OCI-LY3 (cell line): Measurements from ENCODE around the gene PRDM4.

Experiments
- H2AFZ ChIP-seq: fragments of 200-600, 300-600 bp; shearing (Covaris generic); 2 replicates; pipeline ENCODE4 v1.6.0; 2014; ENCODE audit warnings: antibody characterized with exemption, low read depth, low read length
- H3K27ac ChIP-seq: fragments of 200-600, 300-600 bp; sonication (generic); 2 replicates; pipeline ENCODE4 v1.5.1; 2014; ENCODE audit warnings: mild to moderate bottlenecking, low read length, moderate library complexity, mixed read lengths
- H3K27me3 ChIP-seq: fragments of 200-600, 300-600 bp; sonication (generic); 2 replicates; pipeline ENCODE4 v1.6.1; 2014; ENCODE audit warnings: low read depth, low read length, mixed read lengths
- H3K36me3 ChIP-seq: fragments of 200-600, 300-600 bp; sonication (generic); replicated peaks from 2 replicates; pipeline ENCODE3; 2014; ENCODE audit warnings: low read depth, low read length, mixed read lengths
- H3K4me1 ChIP-seq: fragments of 300-600, 200-600 bp; sonication (generic); 2 replicates; pipeline ENCODE4 v1.6.1; 2014; ENCODE audit warnings: low read length, mixed read lengths
- H3K4me2 ChIP-seq: fragments of 200-600, 300-600 bp; sonication (generic); 2 replicates; pipeline ENCODE4 v1.6.1; 2014; ENCODE audit warnings: low read length, mixed read lengths
- H3K4me3 ChIP-seq: fragments of 300-600, 200-600 bp; sonication (generic); 2 replicates; pipeline ENCODE4 v1.5.1; 2014; ENCODE audit warnings: antibody characterized with exemption, mild to moderate bottlenecking, low read length, moderate library complexity
- H3K79me2 ChIP-seq: fragments of 300-600, 200-600 bp; shearing (Covaris generic); 2 replicates; pipeline ENCODE4 v1.6.1; 2014; ENCODE audit warnings: mild to moderate bottlenecking, low read length, mixed read lengths
- H3K9ac ChIP-seq: fragments of 300-600, 200-600 bp; shearing (Covaris generic); 2 replicates; pipeline ENCODE4 v1.6.0; 2014; ENCODE audit warnings: mild to moderate bottlenecking, low read length, moderate library complexity
- H3K9me3 ChIP-seq: fragments of 200-600, 300-600 bp; shearing (Covaris generic); 2 replicates; pipeline ENCODE4 v1.6.1; 2014; ENCODE audit warnings: low read length, mixed read lengths; ENCODE audit not compliant: insufficient read depth
- H4K20me1 ChIP-seq: fragments of 200-600, 300-600 bp; sonication (generic); 2 replicates; pipeline ENCODE4 v1.6.1; 2016; ENCODE audit warnings: low read length, mixed read lengths; ENCODE audit not compliant: insufficient read depth
- CTCF ChIP-seq: fragments of 200-600, 300-600 bp; sonication (generic); IDR thresholded peaks from 2 replicates; pipeline ENCODE4 v1.5.1; 2014; ENCODE audit warnings: antibody characterized with exemption, low read length, low read depth
- EZH2phosphoT487 ChIP-seq: fragments of 200-600 bp; shearing (Covaris generic); IDR thresholded peaks from 2 replicates; pipeline ENCODE4 v1.6.1; 2018; ENCODE audit warnings: antibody characterized with exemption, mixed run types, low read depth

Gene PRDM4, protein sequence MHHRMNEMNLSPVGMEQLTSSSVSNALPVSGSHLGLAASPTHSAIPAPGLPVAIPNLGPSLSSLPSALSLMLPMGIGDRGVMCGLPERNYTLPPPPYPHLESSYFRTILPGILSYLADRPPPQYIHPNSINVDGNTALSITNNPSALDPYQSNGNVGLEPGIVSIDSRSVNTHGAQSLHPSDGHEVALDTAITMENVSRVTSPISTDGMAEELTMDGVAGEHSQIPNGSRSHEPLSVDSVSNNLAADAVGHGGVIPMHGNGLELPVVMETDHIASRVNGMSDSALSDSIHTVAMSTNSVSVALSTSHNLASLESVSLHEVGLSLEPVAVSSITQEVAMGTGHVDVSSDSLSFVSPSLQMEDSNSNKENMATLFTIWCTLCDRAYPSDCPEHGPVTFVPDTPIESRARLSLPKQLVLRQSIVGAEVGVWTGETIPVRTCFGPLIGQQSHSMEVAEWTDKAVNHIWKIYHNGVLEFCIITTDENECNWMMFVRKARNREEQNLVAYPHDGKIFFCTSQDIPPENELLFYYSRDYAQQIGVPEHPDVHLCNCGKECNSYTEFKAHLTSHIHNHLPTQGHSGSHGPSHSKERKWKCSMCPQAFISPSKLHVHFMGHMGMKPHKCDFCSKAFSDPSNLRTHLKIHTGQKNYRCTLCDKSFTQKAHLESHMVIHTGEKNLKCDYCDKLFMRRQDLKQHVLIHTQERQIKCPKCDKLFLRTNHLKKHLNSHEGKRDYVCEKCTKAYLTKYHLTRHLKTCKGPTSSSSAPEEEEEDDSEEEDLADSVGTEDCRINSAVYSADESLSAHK

GRCh38 chr12:107760809-107761501, at the start of gene PRDM4:
Gene PRDM4, minus strand, starts transcription at chr12:107761137. Its CDS starts 622 bp downstream, at chr12:107760515.
- H3K4me2 ChIP-seq = peak within 1 kb of the TSS; percentile 98
- peak; percentile 66 for TF ChIP-seq CTCF
- TF ChIP-seq EZH2phosphoT487 = no peak
- H3K36me3 ChIP-seq = peaks cover 6% of the 10 kb centered on the region
- no peaks in the 10 kb centered on the region for H3K9me3 ChIP-seq
- H3K79me2 ChIP-seq = peaks cover 29% of the 10 kb centered on the region
- no peak within 1 kb of the TSS for H3K27ac ChIP-seq
- H2AFZ ChIP-seq = peak within 1 kb of the TSS; percentile 100
- H3K27me3 ChIP-seq = peaks cover 6% of the 10 kb centered on the region
- H4K20me1 ChIP-seq = peaks cover 3% of the 10 kb centered on the region; the same call in 1 of the 2 replicates
- peaks cover 22% of the 10 kb centered on the region for H3K4me1 ChIP-seq
- peak within 1 kb of the TSS; percentile 96 for H3K4me3 ChIP-seq
- peak within 1 kb of the TSS; percentile 83 for H3K9ac ChIP-seq

- Histone ChIP-seq H3K27me3 (0 out of 2 replicates have a peak, but pooled peaks cover 10% of the 10 kb centered on the region), H3K9ac (no peak overlapping the region), H2AFZ (no peak overlapping the region), H3K79me2 (no peaks in the 10 kb centered on the region), H4K20me1 (no peaks in the 10 kb centered on the region), H3K4me3 (no peak overlapping the region), H3K27ac (no peak overlapping the region), H3K36me3 (no peaks in the 10 kb centered on the region), H3K9me3 (no peaks in the 10 kb centered on the region), H3K4me1 (no peaks in the 10 kb centered on the region), H3K4me2 (no peak overlapping the region)
- TF ChIP-seq CTCF = no peak
- TF ChIP-seq EZH2phosphoT487 = no peak
These were observed 46.7 kb upstream of the PRDM4 start for GRCh38 chr12:107807471-107808150.

- H3K27ac ChIP-seq = no peak overlapping the region
- no peak overlapping the region for H2AFZ ChIP-seq
- no peak overlapping the region for H3K4me2 ChIP-seq
- H3K27me3 ChIP-seq = 0 out of 2 replicates have a peak, but pooled peaks cover 8% of the 10 kb centered on the region
- H3K36me3 ChIP-seq = no peaks in the 10 kb centered on the region
- no peaks in the 10 kb centered on the region for H3K79me2 ChIP-seq
- TF ChIP-seq CTCF (no peak), EZH2phosphoT487 (no peak)
- H3K9ac ChIP-seq = no peak overlapping the region
- H3K4me3 ChIP-seq = no peak overlapping the region
- peaks cover 11% of the 10 kb centered on the region for H3K4me1 ChIP-seq
- H3K9me3 ChIP-seq = no peaks in the 10 kb centered on the region
- H4K20me1 ChIP-seq = no peaks in the 10 kb centered on the region
These were observed 44.7 kb upstream of the PRDM4 start for GRCh38 chr12:107805488-107806180.
